COR-L47 (cell line): ENCODE data around the gene PNKD.

Source experiments
- DNase-seq: peaks from one replicate; lab custom pipeline; 2025; lab: John Stamatoyannopoulos, UW

PNKD gene

GRCh38 chr2:218395826-218396687, 125.7 kb downstream of the PNKD start:
- peak; percentile 93 for DNase-seq
